Thyroid gland (tissue), 4 donors: Measurements from ENCODE around the gene ST7. TPM values are rescaled to one million over a fixed set of nuclear protein-coding genes. Genes with fewer than 3 reads are reported as not detected.

ENCODE experiments used
- DNase-seq, 2 donors: peaks; one replicate each; pipeline ENCODE4 v3.0.0-alpha.2; 2019
- H3K27ac ChIP-seq, 3 donors: fragments of 200-600 bp; sonication (generic); 1 replicate in 2 of 3; 2 replicates in 1 of 3; pipeline ENCODE4 v1.5.1; 2016 to 2019; ENCODE audit warnings: mild to moderate bottlenecking in 1 of 3, moderate library complexity in 1 of 3
- H3K27me3 ChIP-seq: fragments of 200-600 bp; sonication (generic); one replicate; pipeline ENCODE4 v1.5.1; 2019
- H3K36me3 ChIP-seq, 2 donors: fragments of 200-600 bp; sonication (generic); one replicate each; pipeline ENCODE4 v1.5.1; 2016 to 2019
- H3K4me1 ChIP-seq, 2 donors: fragments of 200-600 bp; sonication (generic); one replicate each; pipeline ENCODE4 v1.5.1; 2017 to 2019
- H3K4me3 ChIP-seq, 3 donors: fragments of 200-600 bp; sonication (generic); replicated peaks in 1 of 3; 1 replicate in 2 of 3; 2 replicates in 1 of 3; pipeline ENCODE4 v1.5.1; 2016; ENCODE audit warnings: mild to moderate bottlenecking in 1 of 3
- H3K9me3 ChIP-seq: fragments of 200-600 bp; sonication (generic); one replicate; pipeline ENCODE4 v1.5.1; 2017
- CTCF ChIP-seq, 6 experiments: fragments of 200-600 bp in 3 of 6; fragments of 450-650 bp in 3 of 6; sonication (generic) in 3 of 6; IDR thresholded peaks; one replicate each; pipeline ENCODE4 v1.5.1; 2016 to 2019; ENCODE audit warnings: antibody characterized with exemption in 6 of 6, mild to moderate bottlenecking in 2 of 6, inconsistent platforms in 1 of 6, moderate library complexity in 1 of 6
- POLR2A ChIP-seq, 2 donors: fragments of 450-650 bp; IDR thresholded peaks; one replicate each; pipeline ENCODE4 v1.6.1; 2017; ENCODE audit warnings: antibody characterized with exemption in 2 of 2, mild to moderate bottlenecking in 2 of 2, moderate library complexity in 1 of 2
- WGBS, 2 donors: methylation state at CpG; one replicate each; pipeline ENCODE4 v1.1.5; 2017; 5-methylcytosine and 5-hydroxymethylcytosine counted together
- intact Hi-C: fragments of 100-400 bp; cut with DNase I; formaldehyde crosslinking; loops from one replicate; pipeline ENCODE4 v1.15.1; 2023
- total RNA-seq, 4 donors: library from RNA; depleted of rRNA; stranded (reverse); fragments of >200 nt; gene quantifications; one replicate each; pipeline ENCODE4 v1.2.3, GENCODE V29; 2016

ST7 gene
- total RNA-seq, 4 donors from 2014 or later = 62.8 to 75.1 (median 66.7) TPM

- Histone ChIP-seq H3K9me3 (no peaks in the 10 kb centered on the region), H3K27me3 (no peaks in the 10 kb centered on the region), H3K4me3 (no peak overlapping the region), H3K27ac (no peak overlapping the region), H3K4me1 (no peaks in the 10 kb centered on the region), H3K36me3 (peaks cover 0 to 7% of the 10 kb centered on the region in 2 donors)
- TF ChIP-seq CTCF (IDR thresholded peaks at IDR 0.05) (no peak), POLR2A (IDR thresholded peaks at IDR 0.05) (no peak)
- no peak for DNase-seq
- WGBS, 2 donors = 86 to 96% methylated on average over 7 of the region's 7 CpGs
- intact Hi-C loops = no loop called here
Measured at GRCh38 chr7:117186218-117187010, 233.1 kb downstream of the ST7 start.

GRCh38 chr7:117188376-117188775 is 235.1 kb downstream of the ST7 start:
- H3K36me3 ChIP-seq = peaks cover 0 to 7% of the 10 kb centered on the region in 2 donors
- H3K4me1 ChIP-seq = no peaks in the 10 kb centered on the region
- no peak for DNase-seq
- TF ChIP-seq POLR2A (IDR thresholded peaks at IDR 0.05) (no peak), CTCF (IDR thresholded peaks at IDR 0.05) (no peak)
- no peak overlapping the region for H3K27ac ChIP-seq
- H3K27me3 ChIP-seq = no peaks in the 10 kb centered on the region
- intact Hi-C loops = no loop called here
- H3K4me3 ChIP-seq = no peak overlapping the region
- H3K9me3 ChIP-seq = no peaks in the 10 kb centered on the region

- intact Hi-C loops = no loop called here
- H3K4me1 ChIP-seq = no peaks in the 10 kb centered on the region
- WGBS, 2 donors = 92 to 94% methylated on average over 5 of the region's 5 CpGs
- H3K4me3 ChIP-seq = no peak overlapping the region
- no peak overlapping the region for H3K27ac ChIP-seq
- H3K27me3 ChIP-seq = no peaks in the 10 kb centered on the region
- H3K36me3 ChIP-seq = peaks cover 0 to 7% of the 10 kb centered on the region in 2 donors
- H3K9me3 ChIP-seq = no peaks in the 10 kb centered on the region
- TF ChIP-seq CTCF (IDR thresholded peaks at IDR 0.05) = no peak
- no peak for DNase-seq
Measured at GRCh38 chr7:117188949-117189592, 235.8 kb downstream of the ST7 start.

- Histone ChIP-seq H3K27me3 (no peaks in the 10 kb centered on the region), H3K4me3 (no peak overlapping the region), H3K9me3 (no peaks in the 10 kb centered on the region), H3K27ac (no peak overlapping the region), H3K4me1 (no peaks in the 10 kb centered on the region), H3K36me3 (peaks cover 0 to 7% of the 10 kb centered on the region in 2 donors)
- DNase-seq = no peak
- no peak for TF ChIP-seq CTCF (IDR thresholded peaks at IDR 0.05)
- TF ChIP-seq POLR2A (IDR thresholded peaks at IDR 0.05) = no peak
- intact Hi-C loops = no loop called here
- 97% methylated on average over 8 of the region's 8 CpGs for WGBS, 2 donors
Measured at GRCh38 chr7:117190104-117190503, 236.8 kb downstream of the ST7 start.

- no peaks in the 10 kb centered on the region for H3K9me3 ChIP-seq
- DNase-seq = no peak
- no peaks in the 10 kb centered on the region for H3K4me1 ChIP-seq
- H3K36me3 ChIP-seq = peaks cover 0 to 7% of the 10 kb centered on the region in 2 donors
- H3K27me3 ChIP-seq = no peaks in the 10 kb centered on the region
- H3K4me3 ChIP-seq = no peak overlapping the region
- TF ChIP-seq POLR2A (IDR thresholded peaks at IDR 0.05) = no peak
- TF ChIP-seq CTCF (IDR thresholded peaks at IDR 0.05) = no peak
- intact Hi-C loops = no loop called here
- 92 to 94% methylated on average over 9 of the region's 9 CpGs for WGBS, 2 donors
- no peak overlapping the region for H3K27ac ChIP-seq
Measured at GRCh38 chr7:117190746-117191435, 237.6 kb downstream of the ST7 start.
